Uterus (tissue), 4 donors: ENCODE measurements around the gene CGB3. TPM values are rescaled to one million over a fixed set of nuclear protein-coding genes. Genes with fewer than 3 reads are reported as not detected.
A peak's percentile ranks its signal among the peaks of the same experiment; 100 is the strongest.

Source experiments
- DNase-seq, 2 donors: peaks; one replicate each; pipeline ENCODE4 v3.0.0-alpha.2; 2019 to 2020
- H3K27ac ChIP-seq, 2 donors: fragments of 200-600 bp; sonication (generic); 1 replicate in 1 of 2; 2 replicates in 1 of 2; pipeline ENCODE4 v1.5.1; 2016 to 2018
- H3K27me3 ChIP-seq, 2 donors: fragments of 200-600 bp; sonication (generic); one replicate each; pipeline ENCODE4 v1.5.1; 2018 to 2019; ENCODE audit warnings: control low read depth in 1 of 2
- H3K36me3 ChIP-seq, 2 donors: fragments of 200-600 bp; sonication (generic); one replicate each; pipeline ENCODE4 v1.5.1; 2019; ENCODE audit warnings: control low read depth in 1 of 2
- H3K4me1 ChIP-seq, 2 donors: fragments of 200-600 bp; sonication (generic); one replicate each; pipeline ENCODE4 v1.5.1; 2018 to 2019; ENCODE audit warnings: control low read depth in 1 of 2
- H3K4me3 ChIP-seq, 2 donors: fragments of 200-600 bp; sonication (generic); 1 replicate in 1 of 2; 2 replicates in 1 of 2; pipeline ENCODE4 v1.5.1; 2018 to 2019; ENCODE audit warnings: mild to moderate bottlenecking in 1 of 2
- H3K9me3 ChIP-seq, 2 donors: fragments of 200-600 bp; sonication (generic); one replicate each; pipeline ENCODE4 v1.5.1; 2019; ENCODE audit warnings: control low read depth in 1 of 2
- CTCF ChIP-seq, 4 experiments: fragments of 200-600 bp in 2 of 4; fragments of 450-650 bp in 2 of 4; sonication (generic) in 2 of 4; IDR thresholded peaks; one replicate each; pipeline ENCODE4 v1.5.1; 2016 to 2019; ENCODE audit warnings: antibody characterized with exemption in 4 of 4, mild to moderate bottlenecking in 2 of 4, moderate library complexity in 1 of 4
- POLR2A ChIP-seq, 2 donors: fragments of 450-650 bp; IDR thresholded peaks; one replicate each; pipeline ENCODE4 v1.6.1; 2016; ENCODE audit warnings: antibody characterized with exemption in 2 of 2, mild to moderate bottlenecking in 1 of 2, moderate library complexity in 1 of 2
- intact Hi-C: fragments of 100-400 bp; cut with DNase I; formaldehyde crosslinking; loops from one replicate; pipeline ENCODE4 v1.15.1; 2023; ENCODE audit warnings: low total_unique reads
- total RNA-seq, 4 donors: library from RNA; depleted of rRNA in 3 of 4; stranded (reverse); fragments of >200 nt in 3 of 4; gene quantifications; one replicate each; pipeline versions ENCODE4 v1.1.0 to v1.2.4, GENCODE V29; 2014 to 2023
- donor health status: DM: yes; HTN: yes; CAD: no.

Gene CGB3
- total RNA-seq, 4 donors from 2014 or later, result not detected

- H3K27me3 ChIP-seq, result no peaks in the 10 kb centered on the region
- peaks cover 0 to 7% of the 10 kb centered on the region in 2 donors for H3K4me1 ChIP-seq
- intact Hi-C loops, result no loop called here
- no peaks in the 10 kb centered on the region for H3K9me3 ChIP-seq
- TF ChIP-seq POLR2A (IDR thresholded peaks at IDR 0.05) (no peak), CTCF (IDR thresholded peaks at IDR 0.05) (peak in 2 of 4 experiments; percentile 37 to 38)
- peak overlapping the region; percentile 30 to 31 for H3K4me3 ChIP-seq
- no peaks in the 10 kb centered on the region for H3K36me3 ChIP-seq
- no peak overlapping the region for H3K27ac ChIP-seq
- peak in 1 of 2 donors; percentile 41 for DNase-seq
These were observed 6.3 kb downstream of the CGB3 start for GRCh38 chr19:49017666-49018351.

- TF ChIP-seq POLR2A (IDR thresholded peaks at IDR 0.05), result no peak
- no peak for TF ChIP-seq CTCF (IDR thresholded peaks at IDR 0.05)
- no peaks in the 10 kb centered on the region for H3K27me3 ChIP-seq
- intact Hi-C loops, result no loop called here
These were observed 7.0 kb downstream of the CGB3 start, which contains the start of gene LHB for GRCh38 chr19:49017041-49017665. TSS of gene LHB (minus strand) at chr19:49017091. CDS start at chr19:49017081, 10 bp downstream.

GRCh38 chr19:49016067-49016839 lies 7.9 kb downstream of the CGB3 start:
- intact Hi-C loops, result no loop called here
- Histone ChIP-seq H3K27me3 (no peaks in the 10 kb centered on the region), H3K9me3 (no peaks in the 10 kb centered on the region), H3K27ac (no peak overlapping the region), H3K4me1 (peaks cover 0 to 7% of the 10 kb centered on the region in 2 donors), H3K36me3 (no peaks in the 10 kb centered on the region), H3K4me3 (no peak overlapping the region)
- TF ChIP-seq POLR2A (IDR thresholded peaks at IDR 0.05), result no peak
- no peak for TF ChIP-seq CTCF (IDR thresholded peaks at IDR 0.05)
- no peak for DNase-seq

More at GRCh38 chr19:49017041-49017665, 7.0 kb downstream of the CGB3 start, which contains the start of gene LHB:
- peak within 1 kb of the TSS; percentile 30 to 31 for H3K4me3 ChIP-seq
- DNase-seq, result no peak
- no peaks in the 10 kb centered on the region for H3K9me3 ChIP-seq
- H3K27ac ChIP-seq, result no peak within 1 kb of the TSS
- peaks cover 0 to 7% of the 10 kb centered on the region in 2 donors for H3K4me1 ChIP-seq
- H3K36me3 ChIP-seq, result no peaks in the 10 kb centered on the region

GRCh38 chr19:49014870-49015255 lies 9.3 kb downstream of the CGB3 start:
- no peaks in the 10 kb centered on the region for H3K9me3 ChIP-seq
- H3K4me1 ChIP-seq, result peaks cover 0 to 7% of the 10 kb centered on the region in 2 donors
- no peak overlapping the region for H3K27ac ChIP-seq
- TF ChIP-seq POLR2A (IDR thresholded peaks at IDR 0.05) (no peak), CTCF (IDR thresholded peaks at IDR 0.05) (no peak)
- H3K4me3 ChIP-seq, result no peak overlapping the region
- no peak for DNase-seq
- H3K27me3 ChIP-seq, result no peaks in the 10 kb centered on the region
- no peaks in the 10 kb centered on the region for H3K36me3 ChIP-seq
- intact Hi-C loops, result no loop called here
